RPMI8226 (cell line): ENCODE data around the gene SLC9C2.
"Not testable (repeated sequence)": the region's sequence is repeated elsewhere in the genome, so short reads cannot be mapped to it uniquely, and the experiment has no call there.

Experiments
- DNase-seq: peaks from one replicate; pipeline ENCODE4 v3.0.0-alpha.2; 2015

The SLC9C2 gene

DNA sequence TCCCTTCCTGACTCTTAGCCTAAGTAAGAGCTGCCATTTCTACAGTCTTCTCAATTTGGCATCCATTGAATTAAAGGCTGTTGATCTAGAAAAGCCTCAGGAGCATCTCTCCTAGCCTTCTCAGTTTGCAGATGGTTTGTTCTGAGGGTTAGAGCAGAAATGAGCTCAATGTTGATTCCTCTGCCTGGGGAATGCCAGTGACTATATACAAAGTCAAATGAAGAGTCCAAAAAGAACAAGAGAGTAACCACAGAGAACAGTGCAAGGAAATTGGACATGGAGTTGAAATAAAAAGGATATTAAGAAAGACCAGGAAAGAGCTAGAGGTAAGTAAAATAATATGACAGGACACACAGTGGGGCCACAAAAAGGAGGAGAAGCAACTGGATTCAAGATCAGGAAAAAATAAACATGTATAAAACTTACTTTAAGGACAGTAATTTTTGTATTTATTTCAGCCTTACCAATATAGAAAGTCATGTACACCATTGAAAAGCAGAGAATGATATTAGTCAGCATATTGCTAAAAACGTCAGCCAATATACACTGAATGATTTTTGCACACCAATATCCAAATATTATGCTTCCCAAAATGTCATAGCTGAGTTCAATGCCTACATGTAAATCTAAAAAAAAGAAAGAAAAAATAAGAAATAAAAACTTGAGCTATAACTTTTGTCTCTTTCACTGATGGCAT, 21.3 kb downstream of the SLC9C2 start:
- no peak for DNase-seq

DNA sequence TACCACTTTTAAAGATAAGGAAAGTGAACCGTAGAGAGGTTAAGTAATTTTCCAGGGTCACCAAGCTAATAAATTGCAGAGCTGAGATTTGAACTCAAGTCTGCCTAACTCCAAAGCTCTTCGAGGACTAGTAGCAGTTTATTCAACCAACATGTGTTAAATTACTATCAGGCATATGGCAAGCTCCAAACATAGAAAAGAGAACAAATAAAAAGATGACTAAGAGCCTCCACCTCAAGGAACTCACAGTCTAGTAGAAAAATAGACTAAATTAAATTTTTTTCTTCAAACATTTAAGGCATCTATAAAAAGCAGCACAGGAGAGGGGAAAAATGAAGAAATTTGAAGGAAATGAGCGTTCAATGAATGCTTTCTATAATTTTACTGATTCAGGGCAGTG, 22.2 kb downstream of the SLC9C2 start:
- DNase-seq = no peak

DNA sequence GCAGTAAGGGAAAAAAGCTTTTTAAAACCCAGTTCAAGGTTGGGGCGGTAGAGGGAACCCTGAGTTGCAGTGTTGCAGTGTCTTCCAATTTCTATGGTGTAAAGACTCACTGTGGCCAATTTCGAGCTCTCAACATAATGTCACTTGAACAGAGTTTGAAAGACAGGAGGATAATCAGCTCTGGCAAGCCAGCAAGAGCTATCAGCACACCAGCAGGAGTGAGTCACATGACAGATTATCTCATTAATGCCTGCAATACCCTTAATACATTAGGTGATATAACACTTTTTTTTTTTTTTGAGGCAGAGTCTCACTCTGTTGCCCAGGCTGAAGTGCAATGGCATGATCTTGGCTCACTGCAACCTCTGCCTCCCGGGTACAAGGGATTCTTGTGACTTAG, 22.8 kb downstream of the SLC9C2 start:
- no peak for DNase-seq

DNA sequence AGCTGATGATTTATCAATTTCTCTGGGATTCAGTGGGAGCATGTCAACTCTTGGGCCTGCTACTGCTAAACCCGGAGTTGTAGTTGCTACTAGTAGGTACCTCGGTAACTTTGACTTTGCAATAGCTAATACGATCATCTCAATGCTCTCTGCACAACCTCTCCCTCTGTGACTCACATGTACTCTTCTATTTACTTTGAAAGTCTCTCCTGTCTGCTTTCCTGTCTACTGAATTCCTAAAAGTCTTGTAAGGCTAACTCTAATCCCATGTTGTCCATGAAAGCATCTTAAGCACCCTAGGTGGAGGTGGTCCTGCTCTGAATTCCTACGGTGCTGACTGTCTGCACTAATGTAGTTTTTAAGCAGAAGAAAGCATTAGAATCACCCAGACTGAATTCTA, 29.3 kb downstream of the SLC9C2 start:
- DNase-seq = no peak

DNA sequence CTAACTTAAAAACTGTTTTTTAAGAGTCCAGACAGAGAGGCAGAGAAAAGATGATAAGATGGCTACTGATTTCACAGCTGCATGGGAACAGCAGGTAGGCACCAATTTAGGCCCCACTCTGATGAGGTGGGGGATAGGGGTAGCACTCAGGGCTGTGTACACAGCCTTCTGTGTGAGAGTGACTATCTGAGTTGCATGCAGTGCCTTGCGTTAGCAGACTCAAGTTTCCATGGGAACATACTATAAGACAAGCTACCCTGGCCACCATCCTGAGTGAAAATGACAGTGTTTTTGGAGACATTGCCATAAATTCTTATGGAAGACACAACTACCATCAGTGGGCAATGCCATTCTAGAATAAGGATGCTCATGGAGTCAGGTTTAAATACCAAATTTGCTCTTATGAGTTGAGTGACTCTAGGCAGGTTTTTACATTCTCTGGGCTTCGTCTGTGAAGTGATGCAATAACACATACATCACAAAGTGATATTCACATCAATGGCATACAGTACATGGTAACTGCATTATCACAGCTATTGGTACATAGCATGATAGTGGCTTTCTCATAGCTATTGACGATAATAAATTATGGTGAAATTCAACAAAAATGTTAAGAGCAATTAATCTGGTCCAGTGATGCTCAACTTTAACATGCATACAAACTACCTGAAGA, 30.5 kb downstream of the SLC9C2 start:
- DNase-seq = no peak

DNA sequence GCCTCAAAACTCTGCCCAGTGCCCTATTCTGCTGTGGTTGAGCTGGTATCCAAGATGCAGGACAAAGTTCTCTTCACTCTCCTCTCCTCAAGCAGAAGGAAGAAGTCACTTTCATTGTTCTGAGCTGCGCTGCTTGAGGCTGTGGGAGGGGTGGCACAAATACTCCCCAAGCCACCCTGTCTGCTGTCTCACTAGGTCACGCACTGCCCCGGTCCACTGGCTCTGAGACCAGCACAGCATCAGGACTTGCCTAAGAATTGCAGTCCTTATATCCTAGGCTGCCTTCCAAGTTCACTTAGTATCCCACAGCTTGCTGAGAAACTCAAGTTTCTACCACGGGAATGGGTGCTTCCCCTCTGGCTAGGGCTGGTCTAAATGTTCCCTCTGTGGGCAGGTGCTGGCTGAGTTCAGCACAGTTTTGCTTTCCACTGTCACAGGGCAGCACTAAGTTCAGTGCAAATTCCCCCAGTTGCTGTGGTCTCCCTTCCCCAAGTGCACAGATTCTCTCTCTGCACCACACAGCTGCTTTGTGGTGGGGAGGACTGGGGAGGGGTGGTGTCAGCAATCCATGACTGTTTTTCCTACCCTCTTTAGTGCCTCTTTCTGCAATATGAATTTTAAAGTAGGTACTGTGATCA, 32.4 kb downstream of the SLC9C2 start:
- no peak for DNase-seq

DNA sequence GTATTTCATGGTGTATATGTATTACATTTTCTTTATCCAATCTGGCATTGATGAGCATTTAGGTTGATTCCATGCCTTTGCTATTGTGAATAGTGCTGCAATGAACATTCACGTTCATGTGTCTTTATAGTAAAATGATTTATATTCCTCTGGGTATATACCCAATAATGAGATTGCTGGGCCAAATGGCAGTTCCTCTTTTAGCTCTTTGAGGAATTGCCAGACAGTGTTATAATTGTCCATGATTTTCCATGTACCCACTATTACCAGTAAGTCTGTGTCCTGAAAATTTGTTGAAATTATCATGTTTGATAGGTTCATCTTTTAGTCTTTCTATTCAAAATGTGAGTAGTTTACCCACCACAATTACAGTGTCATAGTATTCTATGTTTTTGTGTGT, 34.4 kb downstream of the SLC9C2 start:
- DNase-seq = no peak

DNA sequence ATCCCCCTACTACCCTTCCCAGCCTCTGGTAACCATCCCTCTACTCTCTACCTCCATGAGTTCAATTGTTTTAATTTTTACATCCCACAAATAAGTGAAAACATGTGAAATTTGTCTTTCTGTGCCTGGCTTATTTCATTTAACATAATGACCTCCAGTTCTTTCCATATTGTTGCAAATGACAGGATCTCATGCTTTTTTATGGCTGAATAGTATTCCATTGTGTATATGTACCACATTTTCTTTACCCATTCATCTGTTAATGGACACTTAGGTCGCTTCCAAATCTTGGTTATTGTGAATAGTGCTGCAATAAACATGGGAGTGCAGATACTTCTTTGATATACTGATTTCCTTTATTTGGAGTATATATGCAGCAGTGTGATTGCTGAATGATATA, 39.0 kb downstream of the SLC9C2 start:
- DNase-seq = not testable (repeated sequence)

DNA sequence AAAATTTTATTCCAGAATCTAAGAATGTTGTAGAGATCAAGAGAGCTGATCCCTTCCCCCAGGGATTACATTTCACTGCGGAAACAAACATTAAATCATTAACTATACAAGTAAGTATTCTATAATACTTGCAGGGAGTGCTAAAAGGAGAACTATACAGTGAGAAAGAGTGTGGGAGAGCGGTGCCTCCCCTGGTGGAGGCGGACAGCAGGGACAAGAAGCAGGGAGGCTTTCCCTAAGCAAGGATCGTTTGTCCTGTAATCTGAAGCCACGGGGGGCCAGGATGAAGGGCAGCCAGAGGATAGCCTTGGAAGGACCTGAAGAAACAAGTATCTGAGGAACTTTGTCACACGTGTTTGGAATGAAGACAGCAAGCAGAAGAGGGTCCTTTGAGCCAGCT, 40.1 kb downstream of the SLC9C2 start:
- no peak for DNase-seq

DNA sequence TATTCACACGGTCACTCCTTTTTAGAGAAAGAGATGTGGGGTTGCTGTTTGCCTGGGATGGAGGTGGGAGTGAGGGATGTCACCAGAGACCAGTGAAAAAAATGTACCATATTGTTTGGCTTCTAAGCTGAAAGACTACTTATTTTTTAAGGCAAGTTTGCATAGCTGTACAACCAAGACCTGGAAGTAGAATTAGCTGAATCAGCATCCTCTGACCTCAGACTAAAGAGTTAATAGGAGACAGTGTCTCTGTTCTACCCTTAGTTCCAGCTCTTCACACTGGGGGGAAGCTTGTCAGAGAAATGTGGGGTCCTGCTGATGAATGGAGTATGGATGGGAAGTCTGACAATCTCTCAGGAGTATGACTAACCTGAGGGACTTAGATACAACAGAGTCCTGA, 41.6 kb downstream of the SLC9C2 start:
- DNase-seq = no peak

DNA sequence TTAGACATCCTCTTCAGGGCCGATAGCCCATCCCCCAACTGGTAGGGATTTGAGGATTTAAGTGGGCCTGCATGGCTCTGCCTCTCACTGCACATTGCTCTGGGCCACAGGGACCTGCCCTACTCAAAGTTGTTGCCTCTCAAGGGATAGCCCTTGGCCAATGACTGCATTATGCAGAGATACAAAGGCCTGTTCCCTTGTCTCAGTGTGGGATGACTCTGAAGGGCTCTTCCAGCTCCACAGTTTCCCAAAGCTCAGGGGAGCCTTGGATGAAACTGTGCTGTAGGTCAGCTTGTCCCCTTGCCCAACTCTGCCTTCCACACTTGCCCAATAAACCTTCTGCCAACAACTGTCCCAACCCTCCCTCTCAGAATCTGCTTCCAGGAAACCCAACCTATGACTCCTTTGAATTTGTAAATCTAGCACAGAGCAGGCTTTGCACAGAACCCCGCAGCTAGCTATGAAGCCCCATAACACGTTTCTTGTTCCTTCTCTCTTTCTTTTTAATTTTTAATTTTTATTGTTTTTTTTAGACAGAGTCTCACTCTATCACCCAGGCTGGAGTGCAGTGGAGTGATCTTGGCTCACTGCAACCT, 42.5 kb downstream of the SLC9C2 start:
- no peak for DNase-seq

DNA sequence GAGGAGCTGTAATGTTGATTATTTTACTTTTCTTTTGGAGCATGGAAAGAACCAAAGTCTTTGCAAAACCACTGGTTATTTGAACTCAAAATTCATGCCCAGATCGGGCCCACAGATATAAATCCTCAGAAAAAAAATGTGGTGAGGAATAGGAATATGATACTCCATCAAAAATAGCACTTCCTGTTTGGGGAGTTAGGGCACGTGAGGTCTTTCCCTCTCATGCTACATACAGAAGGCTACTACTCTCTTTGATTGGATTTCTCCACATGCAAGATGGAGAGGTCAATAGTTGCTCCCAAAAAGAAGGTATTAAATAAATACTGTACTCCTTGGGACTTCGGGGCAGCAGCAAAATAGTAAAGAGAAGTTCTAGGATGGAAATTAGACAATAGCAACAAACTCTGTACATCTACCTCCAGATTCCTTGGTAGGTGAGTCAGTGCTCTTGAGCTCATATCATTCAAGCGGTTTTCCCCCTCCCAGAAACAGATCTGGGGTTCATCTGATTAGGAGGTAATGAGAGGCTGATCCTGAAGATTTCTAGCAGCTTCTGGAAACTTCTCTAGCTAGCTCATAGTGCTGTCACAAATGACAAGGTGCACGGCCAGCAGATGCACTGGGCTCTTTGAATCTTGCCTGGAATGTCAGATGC, 47.1 kb downstream of the SLC9C2 start:
- DNase-seq = no peak

DNA sequence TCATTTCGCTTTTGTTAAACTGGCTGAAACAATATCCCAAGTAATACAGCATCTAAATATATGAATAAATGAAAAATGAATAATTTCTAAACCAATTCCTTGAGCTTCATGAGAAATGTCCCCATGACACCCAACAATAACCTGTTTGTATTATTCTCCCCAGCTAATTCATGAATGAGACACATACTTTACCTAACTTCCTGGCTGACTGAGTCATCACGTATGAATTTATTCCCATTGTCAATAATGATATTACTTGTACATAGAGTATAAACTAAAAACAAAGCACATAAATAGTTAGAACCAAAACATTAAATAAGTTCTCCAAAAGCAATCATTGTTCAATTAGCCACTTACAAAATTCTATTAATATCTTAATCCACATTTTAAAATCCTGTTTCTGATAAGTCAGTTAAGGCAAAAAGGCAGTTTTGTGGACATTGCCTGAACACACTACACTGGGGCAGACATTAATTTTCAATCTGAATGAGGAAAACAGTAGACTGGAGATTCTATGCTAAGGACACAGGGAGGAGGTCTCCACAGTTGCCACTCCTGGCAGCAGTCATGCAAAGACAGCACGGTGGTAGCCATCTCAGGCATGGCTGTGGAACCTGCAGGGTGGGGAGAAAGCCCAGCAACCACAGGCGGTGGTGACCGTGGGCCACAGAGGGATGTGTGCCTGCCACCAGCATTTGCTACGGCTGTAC, 48.2 kb downstream of the SLC9C2 start:
- DNase-seq = no peak

DNA sequence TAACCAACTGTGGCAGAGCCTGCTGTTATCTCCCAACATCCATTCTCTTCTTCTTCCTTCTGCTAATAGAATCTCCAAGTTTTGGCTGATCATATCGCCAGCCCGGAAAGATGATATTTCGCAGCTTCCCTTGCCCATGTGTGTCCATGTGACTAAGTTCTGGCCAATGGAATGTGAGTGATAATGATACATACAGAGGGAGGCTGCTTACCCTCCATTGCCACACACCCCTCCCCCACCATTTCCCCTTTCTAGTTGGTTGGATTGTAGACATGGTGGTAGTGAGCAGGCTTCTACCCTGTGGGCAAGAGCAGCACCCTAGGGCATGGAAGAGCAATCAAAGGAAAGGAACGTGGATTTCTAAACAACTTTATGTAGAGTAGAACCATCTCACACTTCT, 48.8 kb downstream of the SLC9C2 start:
- DNase-seq = no peak

DNA sequence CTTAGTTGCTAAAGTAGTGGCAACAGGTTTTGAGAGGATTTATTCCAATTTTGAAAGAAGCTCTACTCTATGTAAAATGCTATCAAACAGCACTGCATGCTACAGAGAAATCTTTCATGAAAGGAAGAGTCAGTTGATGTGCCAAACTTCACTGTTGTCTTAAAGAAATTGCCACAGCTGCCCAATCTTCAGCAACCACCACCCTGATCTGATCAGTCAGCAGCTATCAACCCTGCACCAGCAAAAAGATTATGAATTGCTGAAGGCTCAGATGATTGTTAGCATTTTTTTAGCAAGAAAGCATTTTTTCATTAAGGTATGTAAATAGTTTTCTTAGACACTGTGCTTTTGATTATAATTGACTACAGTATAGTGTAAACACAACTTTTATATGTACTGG, 49.6 kb downstream of the SLC9C2 start:
- DNase-seq = no peak

DNA sequence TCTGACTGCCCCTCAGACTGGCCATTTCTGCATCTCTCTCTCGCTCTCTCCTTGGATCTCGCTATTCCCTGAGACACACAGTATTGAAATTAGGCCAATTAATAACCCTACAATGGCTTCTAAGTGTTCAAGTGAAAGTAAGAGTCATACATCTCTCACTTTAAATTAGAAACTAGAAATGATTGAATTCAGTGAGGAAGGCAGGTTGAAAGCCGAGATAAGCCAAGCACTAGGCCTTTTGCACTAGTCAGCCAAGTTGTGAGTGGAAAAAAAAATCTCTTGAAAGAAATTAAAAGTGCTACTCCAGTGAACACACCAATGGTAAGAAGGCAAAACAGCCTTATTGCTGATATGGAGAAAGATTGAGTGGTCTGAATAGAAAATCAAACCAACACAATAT, 51.2 kb downstream of the SLC9C2 start:
- no peak for DNase-seq

DNA sequence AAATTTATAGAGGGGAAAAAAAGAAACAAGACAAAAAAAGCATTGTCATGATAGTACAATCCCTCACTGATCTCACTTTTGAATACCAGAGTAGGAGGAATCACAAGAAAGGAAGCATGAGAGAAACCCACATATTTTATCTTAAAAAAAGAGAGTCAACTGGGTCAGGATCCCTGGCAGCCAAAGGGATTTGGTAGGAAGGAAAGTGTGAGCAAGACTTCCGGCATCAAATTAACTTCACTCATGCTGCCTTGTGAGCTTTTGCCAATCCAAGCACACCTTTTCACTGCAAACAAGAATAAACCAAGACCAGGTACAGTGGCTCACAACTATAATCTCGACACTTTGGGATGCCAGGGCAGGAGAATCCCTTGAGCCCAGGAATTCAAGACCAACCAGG, 53.1 kb downstream of the SLC9C2 start:
- DNase-seq = no peak

DNA sequence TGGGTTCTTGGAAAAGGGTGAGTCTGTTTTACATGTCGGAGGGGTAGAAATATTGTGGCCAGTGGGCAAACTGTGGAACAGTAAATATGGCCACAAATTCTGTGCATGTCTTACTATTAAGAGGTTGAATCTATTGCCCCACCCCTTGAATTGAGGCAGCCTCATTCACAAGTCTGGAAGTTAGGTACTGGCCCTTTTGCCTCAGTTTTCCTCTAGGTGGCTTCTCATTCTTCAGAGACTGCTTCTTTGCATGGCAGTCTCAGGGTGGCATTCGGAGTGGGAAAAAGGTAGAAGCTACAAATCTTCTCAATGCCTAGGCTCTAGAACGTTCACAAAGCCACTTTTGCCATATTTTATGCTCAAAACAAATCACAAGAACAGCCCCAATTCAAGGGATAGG, 57.2 kb downstream of the SLC9C2 start:
- DNase-seq = no peak

DNA sequence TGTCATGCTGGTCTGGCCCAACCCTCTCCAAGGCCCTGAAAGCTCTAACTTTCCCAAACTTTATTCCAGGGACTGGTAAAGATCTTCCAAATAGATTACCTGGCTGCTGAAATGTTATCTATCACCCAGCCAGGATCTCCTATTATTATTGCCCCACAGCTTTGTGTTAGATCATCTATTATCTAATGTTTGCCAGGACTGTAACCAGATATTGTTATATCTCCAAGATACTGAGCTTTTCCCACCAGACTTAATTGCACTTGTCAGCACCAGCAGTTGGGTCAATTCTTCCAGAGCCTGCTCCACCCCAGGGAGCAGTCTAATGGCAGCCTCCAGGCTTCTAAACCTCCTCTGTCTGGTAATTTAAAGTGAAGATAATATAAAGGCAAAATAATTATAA, 66.6 kb downstream of the SLC9C2 start:
- DNase-seq = no peak

DNA sequence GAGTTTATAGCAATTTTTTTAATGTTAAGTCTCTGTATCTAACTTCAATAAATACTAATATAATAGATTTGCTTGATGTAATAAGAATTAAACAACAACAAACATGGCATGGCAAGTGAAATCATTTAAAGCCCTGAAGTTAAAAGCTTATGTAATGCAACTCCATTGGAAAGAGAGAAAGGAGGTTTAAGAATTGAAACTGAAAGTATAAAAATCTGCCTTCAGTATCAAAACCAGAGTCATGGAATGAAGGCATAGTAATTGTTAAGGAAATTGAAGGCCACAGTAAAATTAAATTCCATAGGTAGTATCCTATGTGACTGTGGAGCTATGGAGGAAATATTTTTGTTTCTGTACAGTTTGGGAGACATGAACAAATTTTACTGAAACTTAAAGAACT, 70.6 kb downstream of the SLC9C2 start:
- DNase-seq = no peak

DNA sequence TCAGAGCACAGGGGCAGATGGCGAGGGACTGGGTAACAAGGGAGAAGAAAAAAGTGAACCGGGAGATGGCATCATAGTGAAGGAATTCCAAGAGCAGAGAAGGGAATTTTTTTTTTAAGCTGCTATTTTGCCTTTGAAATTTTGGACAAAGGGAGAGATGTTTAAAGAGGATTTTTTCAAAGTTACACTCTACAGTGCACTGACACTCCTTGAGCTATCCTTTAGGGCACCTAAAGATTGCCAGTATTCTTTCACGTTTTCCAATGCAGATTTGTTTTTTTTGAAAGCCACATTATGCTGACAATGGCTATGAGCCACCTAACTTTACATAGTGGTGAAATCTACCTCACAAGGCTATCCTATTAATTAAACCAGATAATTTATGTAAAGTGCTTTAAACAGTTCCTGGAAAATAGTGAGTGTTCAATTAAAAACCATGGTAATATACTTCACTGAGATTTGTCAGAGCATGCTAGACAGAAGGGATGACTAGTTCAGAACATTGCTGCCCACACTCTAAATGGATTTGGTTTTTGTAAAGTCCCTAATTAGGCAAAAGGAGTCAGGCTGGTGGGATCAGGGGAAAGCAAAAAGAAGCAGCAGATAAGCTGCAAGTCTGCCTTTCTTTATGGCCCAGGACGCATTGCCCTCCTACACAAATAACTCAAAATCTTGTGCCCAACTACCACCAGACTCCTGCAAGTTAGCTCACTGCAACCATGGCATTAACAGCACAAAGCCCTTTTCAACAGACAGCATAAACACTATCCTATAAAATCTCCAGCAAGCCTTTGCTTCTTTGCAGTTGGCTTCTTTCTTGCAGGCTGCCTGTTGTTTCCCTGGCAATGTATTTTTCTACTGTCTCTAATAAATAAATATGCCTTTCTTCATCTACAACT, 71.8 kb downstream of the SLC9C2 start:
- DNase-seq = no peak

DNA sequence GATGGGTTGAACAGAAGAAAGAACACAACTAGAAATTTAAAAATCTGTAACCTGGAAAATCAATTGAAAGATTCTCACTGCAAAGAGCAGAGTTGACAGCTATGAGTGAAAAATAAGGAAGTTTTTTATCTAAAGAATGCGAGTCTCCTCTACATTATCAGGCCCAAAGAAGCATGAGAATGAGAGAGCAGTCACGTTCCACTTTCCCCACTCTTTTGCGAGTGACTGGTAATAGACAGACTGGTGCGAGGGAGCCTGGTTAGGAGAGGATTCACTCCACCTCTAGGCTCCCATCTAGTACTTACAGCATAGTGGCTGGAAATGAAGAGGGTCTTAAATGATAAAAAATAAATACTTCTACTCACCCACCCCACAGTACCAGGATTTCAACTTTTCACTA, 73.8 kb downstream of the SLC9C2 start:
- DNase-seq = no peak
